Frontal cortex (tissue), 4 donors: ENCODE results near the gene ODF2L. TPM values are rescaled to one million over a fixed set of nuclear protein-coding genes. Genes with fewer than 3 reads are reported as not detected.
A peak's percentile ranks its signal among the peaks of the same experiment; 100 is the strongest.

ENCODE experiments used
- DNase-seq, 2 donors: peaks; one replicate each; pipeline ENCODE4 v3.0.0; 2012; ENCODE audit warnings: low spot score in 2 of 2
- FAIRE-seq: peaks from 2 replicates; lab custom pipeline; 2012; peaks lifted over from hg19 to GRCh38; lab: Jason Lieb, UNC
- total RNA-seq: library from RNA; depleted of rRNA; stranded (reverse); fragments of >200 nt; gene quantifications from one replicate; pipeline ENCODE4 v1.2.3, GENCODE V29; 2014
- donor health status: control.
- donor health status: control.
- donor health status: control.

The ODF2L gene
- total RNA-seq = 67.7 TPM

- DNase-seq (peak; percentile 51 to 70), FAIRE-seq (no peak)
Observed at GRCh38 chr1:86395751-86396497, at the start of gene ODF2L. TSS of gene ODF2L (minus strand) at chr1:86396323. CDS start at chr1:86387027, 9,296 bp downstream.

- FAIRE-seq (no peak), DNase-seq (no peak)
Observed at GRCh38 chr1:86445919-86446318, 49.8 kb upstream of the ODF2L start.

- FAIRE-seq (no peak), DNase-seq (no peak)
Observed at GRCh38 chr1:86441997-86442396, 45.9 kb upstream of the ODF2L start.

GRCh38 chr1:86441581-86441980, 45.5 kb upstream of the ODF2L start:
- DNase-seq = no peak
- FAIRE-seq = no peak

- no peak for DNase-seq
- no peak for FAIRE-seq
Observed at GRCh38 chr1:86436041-86436440, 39.9 kb upstream of the ODF2L start.

- FAIRE-seq = no peak
- no peak for DNase-seq
Observed at GRCh38 chr1:86435327-86435726, 39.2 kb upstream of the ODF2L start.

GRCh38 chr1:86434059-86434458, 37.9 kb upstream of the ODF2L start:
- FAIRE-seq = no peak
- DNase-seq = no peak

- FAIRE-seq (no peak), DNase-seq (no peak)
Observed at GRCh38 chr1:86430376-86430775, 34.3 kb upstream of the ODF2L start.

- FAIRE-seq = no peak
- DNase-seq = peak in 1 of 2 donors; percentile 16
Observed at GRCh38 chr1:86429835-86430234, 33.7 kb upstream of the ODF2L start.

- no peak for DNase-seq
- no peak for FAIRE-seq
Observed at GRCh38 chr1:86429122-86429725, 33.1 kb upstream of the ODF2L start.

- FAIRE-seq = no peak
- DNase-seq = no peak
Observed at GRCh38 chr1:86423873-86424272, 27.8 kb upstream of the ODF2L start, which contains the start of gene CLCA2. TSS of gene CLCA2 (plus strand) at chr1:86424171. CDS start at chr1:86424248, 77 bp downstream.

GRCh38 chr1:86423473-86423872, 27.4 kb upstream of the ODF2L start:
- no peak for DNase-seq
- FAIRE-seq = no peak

- no peak for FAIRE-seq
- DNase-seq = no peak
Observed at GRCh38 chr1:86421601-86422280, 25.6 kb upstream of the ODF2L start.

- DNase-seq = peak in 1 of 2 donors; percentile 12
- no peak for FAIRE-seq
Observed at GRCh38 chr1:86419277-86419903, 23.3 kb upstream of the ODF2L start.

- DNase-seq (no peak), FAIRE-seq (no peak)
Observed at GRCh38 chr1:86416343-86416742, 20.2 kb upstream of the ODF2L start.

GRCh38 chr1:86410879-86411278, 14.8 kb upstream of the ODF2L start:
- FAIRE-seq (no peak), DNase-seq (no peak)

- FAIRE-seq (no peak), DNase-seq (no peak)
Observed at GRCh38 chr1:86409416-86410021, 13.4 kb upstream of the ODF2L start.

GRCh38 chr1:86396498-86396890, 371 bp upstream of the ODF2L start:
- FAIRE-seq (no peak), DNase-seq (no peak)

- DNase-seq (no peak), FAIRE-seq (no peak)
Observed at GRCh38 chr1:86394416-86394815, 1.7 kb downstream of the ODF2L start.

- no peak for DNase-seq
- FAIRE-seq = no peak
Observed at GRCh38 chr1:86389307-86389706, 6.8 kb downstream of the ODF2L start.
